OCI-LY3 (cell line): ENCODE data around the gene NXNL1.

ENCODE experiments used
- H2AFZ ChIP-seq: fragments of 200-600, 300-600 bp; shearing (Covaris generic); 2 replicates; pipeline ENCODE4 v1.6.0; 2014; ENCODE audit warnings: antibody characterized with exemption, low read depth, low read length
- H3K27ac ChIP-seq: fragments of 200-600, 300-600 bp; sonication (generic); 2 replicates; pipeline ENCODE4 v1.5.1; 2014; ENCODE audit warnings: mild to moderate bottlenecking, low read length, moderate library complexity, mixed read lengths
- H3K27me3 ChIP-seq: fragments of 200-600, 300-600 bp; sonication (generic); 2 replicates; pipeline ENCODE4 v1.6.1; 2014; ENCODE audit warnings: low read depth, low read length, mixed read lengths
- H3K36me3 ChIP-seq: fragments of 200-600, 300-600 bp; sonication (generic); replicated peaks from 2 replicates; pipeline ENCODE3; 2014; ENCODE audit warnings: low read depth, low read length, mixed read lengths
- H3K4me1 ChIP-seq: fragments of 300-600, 200-600 bp; sonication (generic); 2 replicates; pipeline ENCODE4 v1.6.1; 2014; ENCODE audit warnings: low read length, mixed read lengths
- H3K4me2 ChIP-seq: fragments of 200-600, 300-600 bp; sonication (generic); 2 replicates; pipeline ENCODE4 v1.6.1; 2014; ENCODE audit warnings: low read length, mixed read lengths
- H3K4me3 ChIP-seq: fragments of 300-600, 200-600 bp; sonication (generic); 2 replicates; pipeline ENCODE4 v1.5.1; 2014; ENCODE audit warnings: antibody characterized with exemption, mild to moderate bottlenecking, low read length, moderate library complexity
- H3K79me2 ChIP-seq: fragments of 300-600, 200-600 bp; shearing (Covaris generic); 2 replicates; pipeline ENCODE4 v1.6.1; 2014; ENCODE audit warnings: mild to moderate bottlenecking, low read length, mixed read lengths
- H3K9ac ChIP-seq: fragments of 300-600, 200-600 bp; shearing (Covaris generic); 2 replicates; pipeline ENCODE4 v1.6.0; 2014; ENCODE audit warnings: mild to moderate bottlenecking, low read length, moderate library complexity
- H3K9me3 ChIP-seq: fragments of 200-600, 300-600 bp; shearing (Covaris generic); 2 replicates; pipeline ENCODE4 v1.6.1; 2014; ENCODE audit warnings: low read length, mixed read lengths; ENCODE audit not compliant: insufficient read depth
- H4K20me1 ChIP-seq: fragments of 200-600, 300-600 bp; sonication (generic); 2 replicates; pipeline ENCODE4 v1.6.1; 2016; ENCODE audit warnings: low read length, mixed read lengths; ENCODE audit not compliant: insufficient read depth
- CTCF ChIP-seq: fragments of 200-600, 300-600 bp; sonication (generic); IDR thresholded peaks from 2 replicates; pipeline ENCODE4 v1.5.1; 2014; ENCODE audit warnings: antibody characterized with exemption, low read length, low read depth
- EZH2phosphoT487 ChIP-seq: fragments of 200-600 bp; shearing (Covaris generic); IDR thresholded peaks from 2 replicates; pipeline ENCODE4 v1.6.1; 2018; ENCODE audit warnings: antibody characterized with exemption, mixed run types, low read depth

Gene NXNL1

GRCh38 chr19:17406887-17407196 is 53.9 kb downstream of the NXNL1 start:
- Histone ChIP-seq H3K4me3 (peak overlapping the region; percentile 83), H2AFZ (no peak overlapping the region), H3K9ac (peak overlapping the region; percentile 83), H3K4me2 (peak overlapping the region; percentile 98), H3K4me1 (peaks cover 33% of the 10 kb centered on the region), H3K9me3 (no peaks in the 10 kb centered on the region), H3K36me3 (peaks cover 12% of the 10 kb centered on the region), H3K27ac (peak overlapping the region; percentile 81), H3K27me3 (no peaks in the 10 kb centered on the region), H4K20me1 (no peaks in the 10 kb centered on the region; the same call in 1 of the 2 replicates), H3K79me2 (peaks cover 36% of the 10 kb centered on the region)
- TF ChIP-seq EZH2phosphoT487 (no peak), CTCF (no peak)

- Histone ChIP-seq H3K4me2 (peak overlapping the region; percentile 98), H4K20me1 (no peaks in the 10 kb centered on the region; the same call in 1 of the 2 replicates), H3K9me3 (no peaks in the 10 kb centered on the region), H3K4me1 (peaks cover 33% of the 10 kb centered on the region), H3K4me3 (peak overlapping the region; percentile 83), H3K36me3 (peaks cover 15% of the 10 kb centered on the region), H3K27me3 (no peaks in the 10 kb centered on the region), H3K9ac (peak overlapping the region; percentile 83), H3K27ac (peak overlapping the region; percentile 81), H2AFZ (peak overlapping the region; percentile 71; the same call in 1 of the 2 replicates), H3K79me2 (peaks cover 36% of the 10 kb centered on the region)
- TF ChIP-seq CTCF (no peak), EZH2phosphoT487 (no peak)
These were observed 54.5 kb downstream of the NXNL1 start for GRCh38 chr19:17406046-17406886.
